ENCODE data around the gene LIM2.

LIM2 gene

DNA sequence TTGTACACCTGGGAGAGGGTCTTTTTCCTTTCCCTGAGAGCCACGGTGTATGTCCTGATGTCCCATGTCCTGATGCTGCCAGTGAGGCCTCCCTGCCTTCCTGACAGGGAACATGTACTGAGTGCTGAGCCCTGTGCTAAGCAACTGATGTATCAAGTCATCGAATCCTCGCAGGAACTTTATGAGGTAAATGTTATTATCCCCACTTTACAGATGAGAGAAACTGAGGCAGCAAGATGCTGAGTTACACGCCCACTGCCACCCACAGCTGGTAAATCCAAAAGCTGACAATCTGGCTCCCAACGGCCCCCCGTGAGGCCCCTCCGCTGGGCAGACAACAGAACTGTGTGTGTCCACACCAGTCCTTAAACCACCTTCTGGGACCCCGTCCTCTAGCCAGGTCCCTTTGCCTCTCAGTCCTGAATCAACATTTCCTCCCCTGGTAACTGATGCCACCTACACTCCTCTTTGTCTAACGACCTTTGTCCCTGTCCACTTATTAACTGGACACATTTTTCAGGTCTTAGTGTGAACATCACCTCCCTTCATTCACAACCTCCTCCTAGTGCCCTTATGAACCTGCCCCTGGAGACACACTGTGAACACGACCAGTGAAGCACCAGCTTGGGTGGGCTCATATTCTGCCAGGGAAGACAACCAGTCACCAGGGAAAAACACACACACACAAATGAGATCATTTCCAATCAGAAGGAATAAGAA lies 40.4 kb downstream of the LIM2 start:
- peaks cover 31% of the 10 kb centered on the region for H3K36me3 Mint-ChIP-seq (ENCODE audit: low read depth)

DNA sequence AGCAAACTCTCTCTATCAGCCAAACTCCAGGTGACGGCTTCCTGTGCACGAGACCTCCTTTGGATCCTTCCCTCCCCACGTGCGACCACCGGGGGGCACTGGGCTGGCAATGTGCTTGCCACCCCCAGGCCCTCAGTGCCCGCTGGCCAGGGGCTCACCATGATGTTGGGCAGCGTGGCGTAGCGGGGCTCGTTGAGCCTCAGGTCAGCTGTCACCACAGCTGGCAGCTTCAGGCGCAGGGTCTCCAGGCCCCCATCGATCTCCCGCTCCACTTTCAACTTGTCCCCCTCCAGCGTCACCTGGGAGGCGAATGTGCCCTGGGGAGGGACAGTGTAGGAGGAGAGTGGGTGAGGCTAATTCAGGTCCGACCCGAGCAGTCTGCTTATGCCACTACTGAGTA lies 41.0 kb downstream of the LIM2 start:
- Mint-ChIP-seq H3K27me3 (ENCODE audit: low read depth) (peaks cover 10% of the 10 kb centered on the region), H3K27ac (no peak overlapping the region), H3K4me3 (no peak overlapping the region), H3K4me1 (peaks cover 6% of the 10 kb centered on the region), H3K9me3 (no peaks in the 10 kb centered on the region), H3K36me3 (ENCODE audit: low read depth) (peaks cover 25% of the 10 kb centered on the region)
- TF ChIP-seq, protein P1, sequence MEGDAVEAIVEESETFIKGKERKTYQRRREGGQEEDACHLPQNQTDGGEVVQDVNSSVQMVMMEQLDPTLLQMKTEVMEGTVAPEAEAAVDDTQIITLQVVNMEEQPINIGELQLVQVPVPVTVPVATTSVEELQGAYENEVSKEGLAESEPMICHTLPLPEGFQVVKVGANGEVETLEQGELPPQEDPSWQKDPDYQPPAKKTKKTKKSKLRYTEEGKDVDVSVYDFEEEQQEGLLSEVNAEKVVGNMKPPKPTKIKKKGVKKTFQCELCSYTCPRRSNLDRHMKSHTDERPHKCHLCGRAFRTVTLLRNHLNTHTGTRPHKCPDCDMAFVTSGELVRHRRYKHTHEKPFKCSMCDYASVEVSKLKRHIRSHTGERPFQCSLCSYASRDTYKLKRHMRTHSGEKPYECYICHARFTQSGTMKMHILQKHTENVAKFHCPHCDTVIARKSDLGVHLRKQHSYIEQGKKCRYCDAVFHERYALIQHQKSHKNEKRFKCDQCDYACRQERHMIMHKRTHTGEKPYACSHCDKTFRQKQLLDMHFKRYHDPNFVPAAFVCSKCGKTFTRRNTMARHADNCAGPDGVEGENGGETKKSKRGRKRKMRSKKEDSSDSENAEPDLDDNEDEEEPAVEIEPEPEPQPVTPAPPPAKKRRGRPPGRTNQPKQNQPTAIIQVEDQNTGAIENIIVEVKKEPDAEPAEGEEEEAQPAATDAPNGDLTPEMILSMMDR (IDR thresholded peaks at IDR 0.05; ENCODE audit: unreplicated experiment in 3 of 3): no peak

More for the DNA sequence above, 40.4 kb downstream of the LIM2 start:
- Mint-ChIP-seq H3K4me3 (no peak overlapping the region), H3K4me1 (peaks cover 5% of the 10 kb centered on the region), H3K27ac (peak overlapping the region in 1 of 3 experiments; percentile 4), H3K27me3 (ENCODE audit: low read depth) (peaks cover 7% of the 10 kb centered on the region), H3K9me3 (no peaks in the 10 kb centered on the region)
- TF ChIP-seq, protein P1 (IDR thresholded peaks at IDR 0.05; ENCODE audit: unreplicated experiment in 3 of 3): no peak

DNA sequence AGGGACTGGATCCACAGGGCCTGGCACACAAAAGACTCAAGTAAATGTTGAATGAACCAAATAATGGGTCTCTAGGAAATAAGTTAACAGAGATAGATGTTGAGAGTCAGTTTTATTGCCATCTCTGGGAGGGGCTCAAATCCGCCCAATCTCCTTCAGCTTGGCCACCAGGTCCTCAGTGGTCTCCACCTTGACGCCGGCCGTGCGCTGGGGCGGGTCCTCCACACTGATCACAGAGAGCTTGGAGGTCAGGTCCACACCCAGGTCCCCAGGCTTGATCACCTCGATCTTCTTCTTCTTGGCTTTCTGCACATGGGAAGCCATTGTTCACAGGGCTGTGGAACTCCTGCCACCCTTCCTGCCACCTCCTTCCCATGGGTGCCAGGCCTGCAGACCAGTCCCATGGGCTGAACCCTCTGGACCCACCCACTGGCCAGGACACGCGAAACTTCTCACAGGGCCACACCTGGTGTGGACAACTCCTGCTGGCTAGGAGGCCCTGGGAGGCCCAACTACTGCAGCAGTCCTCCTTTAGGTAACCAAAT lies 42.6 kb downstream of the LIM2 start:
- Mint-ChIP-seq H3K4me3 (peak overlapping the region in 1 of 3 experiments; percentile 28), H3K27ac (no peak overlapping the region), H3K4me1 (peaks cover 10% of the 10 kb centered on the region), H3K27me3 (ENCODE audit: low read depth) (peaks cover 17% of the 10 kb centered on the region), H3K9me3 (no peaks in the 10 kb centered on the region), H3K36me3 (ENCODE audit: low read depth) (peaks cover 20% of the 10 kb centered on the region)
- TF ChIP-seq, protein P1 (IDR thresholded peaks at IDR 0.05; ENCODE audit: unreplicated experiment in 3 of 3): no peak

DNA sequence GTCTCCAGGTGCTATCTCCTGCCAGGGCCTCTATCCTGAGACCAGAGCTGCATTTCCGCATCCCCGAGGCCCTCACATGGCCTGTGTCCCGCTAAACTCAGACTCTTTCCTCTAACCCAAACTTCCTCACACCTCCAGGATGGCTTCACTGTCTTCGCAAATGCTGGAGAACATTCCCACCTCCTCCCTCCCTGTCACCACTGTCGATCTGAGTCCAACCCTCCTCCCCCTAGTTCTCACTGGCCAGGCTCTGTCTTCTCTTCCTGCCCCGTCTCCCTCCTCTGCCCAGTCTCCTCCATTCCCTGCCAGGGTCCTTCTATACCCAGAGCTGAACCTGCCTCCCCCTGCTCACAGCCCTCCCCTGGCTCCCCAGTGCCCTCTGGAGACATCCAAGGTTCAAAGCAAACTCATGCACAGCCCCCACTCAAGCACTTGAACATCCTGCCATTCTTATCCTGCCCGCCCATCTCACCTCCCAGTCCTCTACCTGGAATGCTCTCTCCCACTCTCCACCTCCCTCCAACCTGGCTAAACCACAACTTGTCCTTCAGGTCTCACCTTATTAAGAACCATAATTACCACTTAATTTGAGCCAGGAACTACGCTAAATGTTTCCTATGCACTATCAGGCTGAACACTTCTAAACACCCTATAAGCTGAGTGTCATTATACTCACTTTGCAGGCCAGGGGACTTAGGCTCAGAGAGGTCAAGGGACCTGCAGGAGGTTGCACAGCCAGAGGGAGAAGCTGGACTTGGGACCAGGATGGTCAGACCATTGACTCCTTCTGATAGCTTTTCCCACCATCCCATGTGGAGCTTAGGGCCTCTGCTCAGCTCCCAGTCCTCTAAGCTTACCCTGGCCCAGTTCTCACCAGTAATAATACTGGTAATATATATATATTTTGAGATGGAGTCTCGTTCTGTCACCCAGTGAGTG lies 44.9 kb downstream of the LIM2 start:
- Mint-ChIP-seq H3K36me3 (ENCODE audit: low read depth) (peaks cover 20% of the 10 kb centered on the region), H3K9me3 (no peaks in the 10 kb centered on the region), H3K27ac (peak overlapping the region in 2 of 3 experiments; percentile 49 to 71), H3K4me1 (peaks cover 15% of the 10 kb centered on the region), H3K4me3 (peak overlapping the region; percentile 12 to 74 (median 51)), H3K27me3 (ENCODE audit: low read depth) (peaks cover 17% of the 10 kb centered on the region)
- TF ChIP-seq, protein P1 (IDR thresholded peaks at IDR 0.05; ENCODE audit: unreplicated experiment in 3 of 3): no peak

DNA sequence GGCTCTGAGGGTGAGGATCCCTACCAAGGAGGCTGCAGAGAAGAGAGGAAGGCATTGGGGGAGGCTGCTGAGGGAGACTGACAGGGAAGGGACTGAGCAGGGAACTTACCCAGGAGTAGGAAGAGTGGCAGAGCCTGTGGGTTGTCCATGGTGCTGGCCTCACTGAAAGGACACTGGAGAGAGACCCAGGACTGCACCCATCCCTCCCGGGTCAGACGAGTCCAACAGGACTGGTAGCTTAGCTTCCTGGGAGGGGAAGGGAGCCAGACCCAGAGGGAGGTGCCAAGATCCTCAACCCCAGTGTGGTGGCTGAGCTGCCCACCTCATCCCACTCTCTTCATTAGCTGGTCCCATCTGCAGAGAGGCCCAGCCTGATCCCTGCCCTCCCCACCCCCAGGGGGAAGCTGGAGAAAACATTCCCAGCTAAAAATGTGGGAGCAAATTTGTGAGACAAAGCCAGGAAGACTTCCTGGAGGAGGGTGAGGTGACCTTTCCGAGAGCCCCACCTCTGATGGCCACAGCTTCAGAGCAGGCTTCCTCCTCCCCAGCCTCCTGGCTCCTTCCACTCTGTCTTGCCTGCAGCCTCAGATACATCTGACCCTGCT lies 45.7 kb downstream of the LIM2 start, which contains the start of gene VSIG10L:
VSIG10L (minus strand) TSS at position 164 of the 605 bp plus-strand sequence; CDS start at position 149, 15 bp downstream.
- Mint-ChIP-seq H3K4me1 (peaks cover 15% of the 10 kb centered on the region), H3K4me3 (peak within 1 kb of the TSS; percentile 77 to 84 (median 81)), H3K9me3 (no peaks in the 10 kb centered on the region), H3K36me3 (ENCODE audit: low read depth) (peaks cover 14% of the 10 kb centered on the region), H3K27ac (peak within 1 kb of the TSS in 2 of 3 experiments; percentile 49 to 71), H3K27me3 (ENCODE audit: low read depth) (peaks cover 17% of the 10 kb centered on the region)
- TF ChIP-seq, protein P1 (IDR thresholded peaks at IDR 0.05; ENCODE audit: unreplicated experiment in 3 of 3): no peak

Measured in nephron (organoid).